Central memory CD8-positive, alpha-beta T cell (primary cell): ENCODE measurements around the gene TULP3.
A peak's percentile ranks its signal among the peaks of the same experiment; 100 is the strongest.
"Not testable (repeated sequence)": the region's sequence is repeated elsewhere in the genome, so short reads cannot be mapped to it uniquely, and the experiment has no call there.

Experiments used
- ATAC-seq: fragments of 150-1000 bp; cut with Tn5 transposase; replicated peaks from 2 replicates; pipeline ENCODE4 v1.10.0; 2022; ENCODE audit warnings: mild to moderate bottlenecking, moderate FRiP score, moderate number of reproducible peaks; ENCODE audit not compliant: poor library complexity, severe bottlenecking; ENCODE audit errors: extremely low read depth
- DNase-seq, 2 donors: peaks; one replicate each; pipeline ENCODE4 v3.0.0; 2021; ENCODE audit warnings: low spot score in 2 of 2
- H3K27ac Mint-ChIP-seq: one replicate; pipeline ENCODE4 v1.8.0; 2022; ENCODE audit warnings: low read depth, mild to moderate bottlenecking, moderate library complexity, mixed read lengths
- H3K27me3 Mint-ChIP-seq: one replicate; pipeline ENCODE4 v1.8.0; 2022; ENCODE audit warnings: mixed read lengths
- H3K36me3 Mint-ChIP-seq: one replicate; pipeline ENCODE4 v1.8.0; 2022; ENCODE audit warnings: mild to moderate bottlenecking, moderate library complexity, mixed read lengths; ENCODE audit not compliant: insufficient read depth
- H3K4me1 Mint-ChIP-seq: one replicate; pipeline ENCODE4 v1.8.0; 2022; ENCODE audit warnings: mixed read lengths
- H3K4me3 Mint-ChIP-seq: one replicate; pipeline ENCODE4 v1.8.0; 2022; ENCODE audit warnings: mild to moderate bottlenecking, moderate library complexity, mixed read lengths
- H3K9me3 Mint-ChIP-seq: one replicate; pipeline ENCODE4 v1.8.0; 2022; ENCODE audit warnings: mixed read lengths

The TULP3 gene

GRCh38 chr12:2858334-2858733, 32.4 kb upstream of the TULP3 start:
- DNase-seq (no peak), ATAC-seq (no peak)
- no peak overlapping the region for H3K27ac Mint-ChIP-seq
- no peak overlapping the region for H3K4me3 Mint-ChIP-seq
- no peaks in the 10 kb centered on the region for H3K27me3 Mint-ChIP-seq
- H3K9me3 Mint-ChIP-seq = no peaks in the 10 kb centered on the region
- peaks cover 7% of the 10 kb centered on the region for H3K36me3 Mint-ChIP-seq
- H3K4me1 Mint-ChIP-seq = no peaks in the 10 kb centered on the region

DNA sequence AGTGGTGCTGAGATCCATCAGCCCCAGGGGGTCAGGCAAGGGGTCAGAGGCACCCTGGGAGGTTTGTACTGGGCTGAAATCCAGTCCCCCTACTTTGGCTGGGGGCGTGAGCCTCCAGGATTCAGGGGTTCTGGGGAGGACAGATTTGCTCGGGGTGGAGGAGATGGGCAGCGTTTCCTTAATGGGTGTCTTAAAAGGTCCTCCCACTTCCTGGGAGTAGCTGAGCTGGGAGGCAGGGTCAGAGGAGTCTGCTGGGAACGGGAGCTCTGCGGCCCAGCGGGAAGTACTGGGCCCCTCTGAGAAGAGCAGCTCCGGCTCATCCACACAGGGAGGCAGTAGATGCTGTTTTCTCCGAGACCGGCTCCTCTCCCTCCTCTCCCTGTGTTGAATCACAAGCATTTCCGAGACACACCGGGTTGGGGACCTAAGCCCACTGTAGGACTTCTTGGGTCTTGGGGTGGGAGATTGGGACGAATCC, 31.7 kb upstream of the TULP3 start:
- H3K9me3 Mint-ChIP-seq = no peaks in the 10 kb centered on the region
- H3K4me3 Mint-ChIP-seq = no peak overlapping the region
- H3K36me3 Mint-ChIP-seq = peaks cover 8% of the 10 kb centered on the region
- ATAC-seq (no peak), DNase-seq (no peak)
- H3K27me3 Mint-ChIP-seq = no peaks in the 10 kb centered on the region
- H3K4me1 Mint-ChIP-seq = no peaks in the 10 kb centered on the region
- H3K27ac Mint-ChIP-seq = no peak overlapping the region

DNA sequence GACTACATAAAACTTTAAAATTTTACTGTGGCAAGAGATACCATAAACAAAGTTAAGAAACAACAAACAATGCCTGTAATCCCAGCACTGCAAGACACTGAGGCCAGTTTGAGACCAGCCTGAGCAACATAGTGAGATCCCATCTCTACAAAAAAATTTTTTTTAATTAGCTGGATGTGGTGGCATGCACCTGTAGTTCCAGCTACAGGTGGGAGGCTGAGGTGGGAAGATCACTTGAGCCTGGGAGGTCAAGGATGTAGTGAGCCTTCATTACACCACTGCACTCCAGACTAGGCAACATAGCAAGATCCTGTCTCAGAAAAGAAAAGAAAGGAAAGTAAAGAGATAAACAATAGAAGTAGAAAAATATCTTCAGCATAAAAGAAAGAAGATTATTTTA, 30.5 kb upstream of the TULP3 start:
- H3K4me1 Mint-ChIP-seq = no peaks in the 10 kb centered on the region
- no peak overlapping the region for H3K27ac Mint-ChIP-seq
- no peak for ATAC-seq
- H3K9me3 Mint-ChIP-seq = no peaks in the 10 kb centered on the region
- DNase-seq = no peak
- no peak overlapping the region for H3K4me3 Mint-ChIP-seq
- H3K36me3 Mint-ChIP-seq = peaks cover 7% of the 10 kb centered on the region
- H3K27me3 Mint-ChIP-seq = no peaks in the 10 kb centered on the region

DNA sequence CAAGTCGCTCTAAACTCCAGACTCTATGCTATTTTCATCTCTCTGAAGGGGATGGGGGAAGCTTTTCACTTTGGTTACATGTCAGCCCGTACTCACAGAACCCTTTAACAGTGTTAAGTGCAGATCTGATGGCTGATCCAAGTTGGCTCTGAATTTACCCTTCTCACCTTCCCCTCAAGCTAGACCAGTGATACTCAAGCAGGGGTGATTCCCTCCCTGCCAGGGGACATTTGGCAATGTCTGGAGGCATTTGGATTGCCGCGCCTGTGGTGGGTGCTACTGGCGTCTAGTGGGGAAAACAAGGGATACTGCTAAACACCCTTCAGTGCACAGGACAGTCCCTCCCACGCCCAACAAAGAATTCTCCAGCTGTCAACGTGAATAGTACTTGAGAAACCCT, 27.8 kb upstream of the TULP3 start:
- ATAC-seq (no peak), DNase-seq (no peak)
- H3K9me3 Mint-ChIP-seq = no peaks in the 10 kb centered on the region
- H3K27me3 Mint-ChIP-seq = no peaks in the 10 kb centered on the region
- no peak overlapping the region for H3K27ac Mint-ChIP-seq
- peaks cover 4% of the 10 kb centered on the region for H3K4me1 Mint-ChIP-seq
- H3K36me3 Mint-ChIP-seq = peaks cover 14% of the 10 kb centered on the region
- no peak overlapping the region for H3K4me3 Mint-ChIP-seq

DNA sequence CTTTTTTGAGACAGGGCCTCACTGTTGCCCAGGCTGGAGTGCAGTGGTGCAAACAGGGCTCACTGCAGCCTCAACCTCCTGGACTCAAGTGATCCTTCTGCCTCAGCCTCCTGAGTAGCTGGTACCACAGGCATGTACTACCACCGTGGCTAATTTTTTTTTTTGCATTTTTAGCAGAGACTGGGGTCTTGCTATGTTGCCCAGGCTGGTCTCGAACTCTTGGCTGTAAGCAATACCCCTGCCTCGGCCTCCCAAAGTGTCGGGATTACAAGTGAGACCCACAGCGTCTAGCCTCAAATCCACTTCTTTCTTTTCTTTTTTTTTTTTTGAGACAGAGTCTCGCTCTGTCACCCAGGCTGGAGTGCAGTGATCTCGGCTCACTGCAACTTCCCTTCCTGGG, 27.3 kb upstream of the TULP3 start:
- ATAC-seq, H3K27ac Mint-ChIP-seq, H3K4me1 Mint-ChIP-seq, H3K4me3 Mint-ChIP-seq, H3K27me3 Mint-ChIP-seq, H3K9me3 Mint-ChIP-seq, DNase-seq: not testable (repeated sequence)
- H3K36me3 Mint-ChIP-seq = peaks cover 12% of the 10 kb centered on the region

DNA sequence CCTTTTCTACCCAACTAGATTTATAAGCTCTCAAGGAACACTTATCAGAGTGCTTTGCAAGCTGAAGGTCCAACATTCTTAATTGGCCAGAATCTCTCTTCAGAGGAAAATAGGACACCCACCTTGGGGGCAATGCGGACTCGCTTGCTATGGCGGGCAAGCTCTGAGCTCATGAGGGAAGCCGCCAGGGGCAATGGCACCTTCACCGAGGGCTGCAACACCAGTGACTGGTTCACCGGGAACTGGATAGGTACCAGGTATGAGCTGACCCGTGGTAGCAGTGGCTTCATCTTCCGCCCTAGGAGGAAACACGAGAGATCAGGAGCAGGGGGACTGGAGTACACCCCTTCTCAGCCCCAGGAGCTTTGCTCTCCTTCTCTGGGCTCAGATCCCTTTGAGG, 26.5 kb upstream of the TULP3 start:
- Mint-ChIP-seq H3K36me3 (peaks cover 12% of the 10 kb centered on the region), H3K4me1 (peaks cover 4% of the 10 kb centered on the region), H3K9me3 (no peaks in the 10 kb centered on the region), H3K4me3 (no peak overlapping the region), H3K27me3 (no peaks in the 10 kb centered on the region), H3K27ac (no peak overlapping the region)
- ATAC-seq = no peak
- DNase-seq = no peak

GRCh38 chr12:2868986-2869632, 21.6 kb upstream of the TULP3 start:
- peaks cover 10% of the 10 kb centered on the region for H3K36me3 Mint-ChIP-seq
- not testable (repeated sequence) for DNase-seq, H3K27ac Mint-ChIP-seq, H3K4me3 Mint-ChIP-seq, H3K27me3 Mint-ChIP-seq, ATAC-seq, H3K9me3 Mint-ChIP-seq, H3K4me1 Mint-ChIP-seq

DNA sequence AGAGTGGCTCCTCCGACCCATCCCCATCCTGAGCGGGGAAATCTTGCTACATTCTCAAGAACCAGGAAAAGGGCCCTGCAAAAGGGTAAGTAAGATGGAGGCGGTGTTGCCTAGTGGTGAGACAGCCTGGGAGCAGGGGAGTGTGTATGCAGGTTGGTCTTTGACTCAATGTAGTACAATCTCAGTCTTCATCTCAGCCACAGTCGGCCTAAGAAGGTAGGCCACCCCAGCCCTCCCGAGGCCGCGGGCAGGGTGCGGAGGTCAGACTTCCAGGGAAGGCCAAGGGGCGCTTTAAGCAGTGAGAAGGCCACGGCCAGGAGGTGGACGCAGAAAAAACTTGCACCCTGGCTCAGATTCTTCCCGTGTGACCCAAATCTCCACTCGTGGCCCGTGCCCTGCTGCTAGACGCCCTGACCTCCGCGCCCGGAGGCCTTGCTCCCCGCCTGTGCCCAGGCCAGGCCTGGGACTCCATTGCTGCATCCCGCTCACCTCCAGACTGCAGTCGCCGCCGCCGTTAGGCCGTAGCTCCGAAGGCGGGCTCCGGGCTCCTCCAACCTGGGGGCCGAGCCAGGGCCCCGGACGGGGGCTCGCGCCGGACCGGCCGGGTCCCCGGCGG, 14.2 kb upstream of the TULP3 start:
- DNase-seq = peak in 1 of 2 donors; percentile 16
- peak; percentile 54 for ATAC-seq
- no peaks in the 10 kb centered on the region for H3K27me3 Mint-ChIP-seq
- H3K36me3 Mint-ChIP-seq = peaks cover 22% of the 10 kb centered on the region
- no peaks in the 10 kb centered on the region for H3K9me3 Mint-ChIP-seq
- H3K4me1 Mint-ChIP-seq = peaks cover 31% of the 10 kb centered on the region
- peak overlapping the region; percentile 97 for H3K4me3 Mint-ChIP-seq
- H3K27ac Mint-ChIP-seq = peak overlapping the region; percentile 99

DNA sequence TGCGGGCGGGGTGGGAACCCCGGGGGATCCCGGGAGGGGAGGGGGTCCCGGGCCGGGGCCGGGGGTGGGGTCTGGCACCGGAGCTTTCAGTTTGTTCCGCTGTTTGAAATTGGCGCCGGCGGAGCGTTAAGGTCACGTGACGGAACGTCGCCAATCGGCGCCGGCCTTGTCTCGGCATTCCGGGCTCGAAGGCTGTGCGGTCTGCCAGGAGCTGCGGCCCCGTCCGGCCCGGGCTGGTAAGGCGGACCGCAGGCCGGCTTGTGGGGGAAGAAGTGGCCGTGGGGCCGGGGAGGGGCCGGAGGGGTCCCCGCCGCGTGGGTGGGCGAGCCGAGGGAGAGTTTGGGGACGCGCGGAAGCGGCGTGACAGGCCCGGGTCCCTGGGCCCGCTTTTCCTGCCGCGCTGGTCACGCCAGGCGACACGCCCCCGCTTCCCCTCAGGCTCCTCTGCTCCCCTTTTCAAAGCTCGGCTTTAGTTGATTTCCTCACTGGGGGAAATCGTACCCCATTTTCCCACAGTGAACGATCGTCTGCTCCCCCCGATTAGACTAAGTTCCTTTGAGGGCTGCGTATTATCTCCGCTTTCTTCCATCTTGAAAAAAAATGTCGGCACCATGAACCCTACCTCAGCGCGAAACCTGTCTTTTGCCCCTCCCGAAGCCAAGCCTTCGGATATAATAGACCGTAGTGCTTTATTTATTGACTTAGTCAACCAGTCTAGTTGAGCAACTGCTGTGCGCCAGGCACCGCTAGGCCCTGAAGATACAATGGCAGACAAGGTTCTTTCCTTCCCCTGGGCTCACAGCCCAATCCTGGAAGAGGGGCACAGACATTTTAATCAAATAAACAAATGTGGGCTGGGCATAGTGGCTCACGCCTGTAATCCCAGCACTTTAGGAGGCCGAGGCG, 13.4 kb upstream of the TULP3 start, which contains the start of the genes FOXM1 and RHNO1:
TSS of gene FOXM1 (minus strand) at position 128 of the 906 bp plus-strand sequence. CDS start 2,696 bp downstream, outside the sequence.
TSS of gene RHNO1 (plus strand) at position 177 of the 906 bp plus-strand sequence. CDS start 8,144 bp downstream, outside the sequence.
- no peaks in the 10 kb centered on the region for H3K27me3 Mint-ChIP-seq
- H3K36me3 Mint-ChIP-seq = peaks cover 22% of the 10 kb centered on the region
- peak within 1 kb of the TSS; percentile 97 for H3K4me3 Mint-ChIP-seq
- H3K27ac Mint-ChIP-seq = peak within 1 kb of the TSS; percentile 99
- peak; percentile 83 to 86 for DNase-seq
- H3K4me1 Mint-ChIP-seq = peaks cover 37% of the 10 kb centered on the region
- H3K9me3 Mint-ChIP-seq = no peaks in the 10 kb centered on the region
- peak; percentile 77 for ATAC-seq

DNA sequence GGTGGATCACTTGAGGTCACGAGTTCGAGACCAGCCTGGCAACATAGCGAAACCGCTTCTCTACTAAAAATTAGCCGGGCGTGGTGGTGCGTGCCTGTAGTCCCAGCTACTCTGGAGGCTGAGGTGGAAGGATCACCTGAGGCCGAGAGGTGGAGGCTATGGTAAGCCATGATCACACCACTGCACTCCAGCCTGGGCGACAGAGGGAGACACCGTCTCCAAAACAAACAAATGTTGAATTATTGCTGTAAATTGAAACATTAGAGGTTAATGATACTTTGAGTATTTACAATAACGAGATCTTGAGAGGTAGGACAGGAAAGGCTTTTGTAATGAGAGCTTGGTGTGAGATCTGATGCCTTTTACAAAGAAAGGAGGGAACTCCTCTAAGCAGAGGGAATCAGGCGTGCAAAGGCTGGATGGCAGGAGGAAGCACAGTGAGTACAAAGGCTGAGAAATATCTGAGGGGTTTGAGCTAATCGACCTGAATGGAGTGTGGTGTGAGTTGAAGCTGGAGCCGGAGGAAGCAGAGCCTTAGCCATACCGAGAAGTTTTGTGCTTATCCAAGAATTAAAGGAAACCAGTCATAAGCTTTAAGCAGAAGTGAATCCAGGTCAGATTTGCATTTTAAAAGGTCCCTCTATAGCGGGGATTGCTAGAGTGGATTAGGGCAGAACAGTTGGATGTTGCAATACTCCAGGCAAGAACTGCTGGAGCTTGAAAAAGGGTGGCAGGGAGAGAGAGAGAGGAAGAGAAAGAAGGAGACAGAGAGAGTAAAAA, 12.5 kb upstream of the TULP3 start:
- peaks cover 22% of the 10 kb centered on the region for H3K36me3 Mint-ChIP-seq
- peaks cover 37% of the 10 kb centered on the region for H3K4me1 Mint-ChIP-seq
- H3K9me3 Mint-ChIP-seq = no peaks in the 10 kb centered on the region
- no peak for ATAC-seq
- peak overlapping the region; percentile 97 for H3K4me3 Mint-ChIP-seq
- H3K27ac Mint-ChIP-seq = peak overlapping the region; percentile 99
- no peak for DNase-seq
- H3K27me3 Mint-ChIP-seq = no peaks in the 10 kb centered on the region

DNA sequence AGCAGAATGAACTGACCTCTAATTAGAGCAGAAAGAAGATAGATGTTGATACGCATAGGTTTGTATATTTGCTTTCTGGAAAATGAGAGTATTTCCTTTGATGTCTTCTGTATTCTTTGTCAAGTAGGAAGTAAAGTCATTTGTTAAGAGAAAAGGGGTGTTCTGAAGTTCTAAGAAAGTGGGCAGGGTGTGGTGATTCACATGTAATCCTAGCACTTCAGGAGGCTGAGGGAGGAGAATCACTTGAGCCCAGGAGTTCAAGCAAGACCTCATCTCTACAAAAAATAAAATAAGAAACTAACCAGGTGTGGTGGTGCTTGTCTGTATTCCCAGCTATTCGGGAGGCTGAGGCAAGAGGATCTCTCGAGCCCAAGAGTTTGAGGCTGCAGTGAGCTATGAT, 10.8 kb upstream of the TULP3 start:
- Mint-ChIP-seq H3K4me3 (no peak overlapping the region), H3K4me1 (peaks cover 42% of the 10 kb centered on the region), H3K36me3 (peaks cover 24% of the 10 kb centered on the region), H3K27me3 (no peaks in the 10 kb centered on the region), H3K27ac (no peak overlapping the region), H3K9me3 (no peaks in the 10 kb centered on the region)
- DNase-seq (no peak), ATAC-seq (no peak)

DNA sequence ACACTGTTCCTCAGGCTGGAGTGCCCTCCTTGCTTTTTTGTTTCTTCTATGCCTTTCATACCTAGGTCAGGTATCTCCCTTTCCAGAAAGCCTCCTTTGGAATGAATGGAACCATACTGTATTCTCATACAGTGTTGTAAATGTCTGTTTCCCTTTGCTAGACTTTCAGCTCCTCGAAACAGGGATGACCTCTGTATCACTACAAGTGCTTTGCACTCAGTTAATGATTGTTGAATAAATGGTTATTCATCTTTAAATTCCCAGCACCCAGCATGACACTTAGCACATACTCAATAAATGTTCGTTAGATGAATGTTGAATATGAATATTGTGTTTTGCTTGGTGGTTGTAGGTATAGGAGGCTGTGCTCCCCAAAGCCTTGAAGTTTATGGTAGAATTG, 5.9 kb upstream of the TULP3 start:
- Mint-ChIP-seq H3K27ac (no peak overlapping the region), H3K36me3 (peaks cover 27% of the 10 kb centered on the region), H3K9me3 (no peaks in the 10 kb centered on the region), H3K4me1 (peaks cover 24% of the 10 kb centered on the region), H3K27me3 (no peaks in the 10 kb centered on the region), H3K4me3 (no peak overlapping the region)
- no peak for ATAC-seq
- no peak for DNase-seq
